IPS DF 6.9 (cell line): ENCODE results near the gene COA4.

ENCODE experiments used
- DNase-seq: peaks from one replicate; pipeline ENCODE4 v3.0.0-alpha.2; 2013; ENCODE audit warnings: low read depth, low spot score
- H3K27ac ChIP-seq: one replicate; pipeline ENCODE4 v1.5.1; 2013; ENCODE audit warnings: low read length, control low read depth
- H3K27me3 ChIP-seq: 2 replicates; pipeline ENCODE4 v1.6.1; 2013; ENCODE audit warnings: mild to moderate bottlenecking, low read length; ENCODE audit not compliant: control insufficient read depth, insufficient read depth
- H3K36me3 ChIP-seq: 2 replicates; pipeline ENCODE4 v1.6.1; 2013; ENCODE audit warnings: low read length; ENCODE audit not compliant: control insufficient read depth, insufficient read depth
- H3K4me1 ChIP-seq: 2 replicates; pipeline ENCODE4 v1.6.1; 2013; ENCODE audit warnings: low read length; ENCODE audit not compliant: control insufficient read depth, insufficient read depth
- H3K4me3 ChIP-seq: 2 replicates; pipeline ENCODE4 v1.5.1; 2013; ENCODE audit warnings: mild to moderate bottlenecking, low read length
- H3K9me3 ChIP-seq: 2 replicates; pipeline ENCODE4 v1.6.1; 2013; ENCODE audit warnings: low read length, inconsistent platforms; ENCODE audit not compliant: control insufficient read depth, insufficient read depth
- WGBS: extraction: QIAGEN DNeasy Blood & Tissue Kit; methylation state at CpG from one replicate; pipeline ENCODE4 v1.1.7; 2013; ENCODE audit warnings: mixed read lengths, missing lambda C conversion rate; ENCODE audit not compliant: insufficient read length, insufficient coverage; 5-methylcytosine and 5-hydroxymethylcytosine counted together

Gene COA4

GRCh38 chr11:73869332-73869949 lies 7.2 kb downstream of the COA4 start:
- H3K27me3 ChIP-seq: no peaks in the 10 kb centered on the region
- peaks cover 5% of the 10 kb centered on the region; the same call in 1 of the 2 replicates for H3K36me3 ChIP-seq
- no peak overlapping the region for H3K27ac ChIP-seq
- H3K4me3 ChIP-seq: no peak overlapping the region
- no peak for DNase-seq
- H3K4me1 ChIP-seq: no peaks in the 10 kb centered on the region
- WGBS: no CpG with 5 or more reads among the region's 1 CpG
- H3K9me3 ChIP-seq: no peaks in the 10 kb centered on the region

GRCh38 chr11:73866586-73866996 lies 10.1 kb downstream of the COA4 start:
- Histone ChIP-seq H3K4me3 (no peak overlapping the region), H3K4me1 (no peaks in the 10 kb centered on the region), H3K36me3 (no peaks in the 10 kb centered on the region), H3K27me3 (no peaks in the 10 kb centered on the region), H3K27ac (no peak overlapping the region), H3K9me3 (no peaks in the 10 kb centered on the region)
- no peak for DNase-seq
- WGBS: no CpG with 5 or more reads among the region's 2 CpGs

- no peak overlapping the region for H3K27ac ChIP-seq
- no peak for DNase-seq
- no peak overlapping the region for H3K4me3 ChIP-seq
- no peaks in the 10 kb centered on the region for H3K9me3 ChIP-seq
- H3K36me3 ChIP-seq: no peaks in the 10 kb centered on the region
- WGBS: no CpG with 5 or more reads among the region's 5 CpGs
- H3K27me3 ChIP-seq: no peaks in the 10 kb centered on the region
- H3K4me1 ChIP-seq: no peaks in the 10 kb centered on the region
These were observed 10.5 kb downstream of the COA4 start for GRCh38 chr11:73866095-73866579.

- Histone ChIP-seq H3K27ac (no peak overlapping the region), H3K4me3 (no peak overlapping the region), H3K9me3 (no peaks in the 10 kb centered on the region), H3K36me3 (no peaks in the 10 kb centered on the region), H3K4me1 (no peaks in the 10 kb centered on the region), H3K27me3 (no peaks in the 10 kb centered on the region)
- DNase-seq: no peak
- WGBS: no CpG with 5 or more reads among the region's 4 CpGs
These were observed 13.7 kb downstream of the COA4 start for GRCh38 chr11:73862986-73863385.

GRCh38 chr11:73860202-73860601 lies 16.4 kb downstream of the COA4 start:
- Histone ChIP-seq H3K4me1 (no peaks in the 10 kb centered on the region), H3K9me3 (no peaks in the 10 kb centered on the region), H3K4me3 (no peak overlapping the region), H3K27me3 (no peaks in the 10 kb centered on the region), H3K36me3 (no peaks in the 10 kb centered on the region), H3K27ac (no peak overlapping the region)
- no peak for DNase-seq
- WGBS: no CpG with 5 or more reads among the region's 2 CpGs

- Histone ChIP-seq H3K36me3 (no peaks in the 10 kb centered on the region), H3K4me3 (no peak overlapping the region), H3K4me1 (no peaks in the 10 kb centered on the region), H3K27ac (no peak overlapping the region), H3K27me3 (no peaks in the 10 kb centered on the region), H3K9me3 (no peaks in the 10 kb centered on the region)
- no peak for DNase-seq
- no CpG with 5 or more reads among the region's 2 CpGs for WGBS
These were observed 17.0 kb downstream of the COA4 start for GRCh38 chr11:73859671-73860070.

GRCh38 chr11:73856031-73856567 lies 20.5 kb downstream of the COA4 start:
- no peak for DNase-seq
- no peak overlapping the region for H3K27ac ChIP-seq
- H3K27me3 ChIP-seq: no peaks in the 10 kb centered on the region
- no peaks in the 10 kb centered on the region for H3K4me1 ChIP-seq
- no CpG with 5 or more reads among the region's 1 CpG for WGBS
- H3K36me3 ChIP-seq: no peaks in the 10 kb centered on the region
- no peak overlapping the region for H3K4me3 ChIP-seq
- H3K9me3 ChIP-seq: no peaks in the 10 kb centered on the region

GRCh38 chr11:73854680-73855079 lies 22.0 kb downstream of the COA4 start:
- Histone ChIP-seq H3K27ac (no peak overlapping the region), H3K4me1 (no peaks in the 10 kb centered on the region), H3K27me3 (no peaks in the 10 kb centered on the region), H3K4me3 (no peak overlapping the region), H3K36me3 (no peaks in the 10 kb centered on the region), H3K9me3 (no peaks in the 10 kb centered on the region)
- no CpG with 5 or more reads among the region's 1 CpG for WGBS
- DNase-seq: no peak

GRCh38 chr11:73852049-73852448 lies 24.6 kb downstream of the COA4 start:
- Histone ChIP-seq H3K27ac (no peak overlapping the region), H3K9me3 (no peaks in the 10 kb centered on the region), H3K36me3 (no peaks in the 10 kb centered on the region), H3K4me3 (no peak overlapping the region), H3K27me3 (no peaks in the 10 kb centered on the region), H3K4me1 (no peaks in the 10 kb centered on the region)
- no CpG with 5 or more reads among the region's 3 CpGs for WGBS
- no peak for DNase-seq

GRCh38 chr11:73851046-73851764 lies 25.4 kb downstream of the COA4 start:
- Histone ChIP-seq H3K36me3 (no peaks in the 10 kb centered on the region), H3K27me3 (no peaks in the 10 kb centered on the region), H3K4me1 (no peaks in the 10 kb centered on the region), H3K4me3 (no peak overlapping the region), H3K9me3 (no peaks in the 10 kb centered on the region), H3K27ac (no peak overlapping the region)
- no peak for DNase-seq
- no CpG with 5 or more reads among the region's 3 CpGs for WGBS

GRCh38 chr11:73839123-73839457 lies 37.6 kb downstream of the COA4 start:
- no peaks in the 10 kb centered on the region for H3K27me3 ChIP-seq

More at GRCh38 chr11:73839123-73839457, 37.6 kb downstream of the COA4 start:
- Histone ChIP-seq H3K4me3 (no peak overlapping the region), H3K36me3 (no peaks in the 10 kb centered on the region), H3K9me3 (no peaks in the 10 kb centered on the region), H3K4me1 (no peaks in the 10 kb centered on the region), H3K27ac (no peak overlapping the region)
- no peak for DNase-seq
